Measurements from ENCODE around the gene PRXL2B. TPM values are rescaled to one million over a fixed set of nuclear protein-coding genes. Genes with fewer than 3 reads are reported as not detected.

The PRXL2B gene
- total RNA-seq, 1 experiment from 2014 or later: 40.7 TPM

- Mint-ChIP-seq H3K27ac (no peak overlapping the region), H3K36me3 (ENCODE audit: insufficient read depth in 1 of 3, low read depth in 3 of 3) (peaks cover 8 to 24% (median 13%) of the 10 kb centered on the region in 3 experiments), H3K4me1 (no peaks in the 10 kb centered on the region), H3K27me3 (ENCODE audit: low read depth) (peaks cover 5% of the 10 kb centered on the region; the same call in 1 of the 2 replicates), H3K4me3 (no peak overlapping the region), H3K9me3 (peaks cover 4 to 17% of the 10 kb centered on the region in 2 experiments; a peak in 4 of 5 replicates)
- no peak overlapping the region for H3K14ac ChIP-seq (ENCODE audit: insufficient read depth, low read length)
- no peak overlapping the region for H2AK5ac ChIP-seq (ENCODE audit: insufficient read length, low read length)
- H3K23ac ChIP-seq (ENCODE audit: insufficient read length, low read depth, low read length): no peak overlapping the region
- no peaks in the 10 kb centered on the region for H3K4me1 ChIP-seq (ENCODE audit: insufficient read depth, low read length)
- TF ChIP-seq CTCF (conservative IDR thresholded peaks at IDR 0.05): no peak
- H3K9ac ChIP-seq (ENCODE audit: extremely low read depth, insufficient read length, low read length): no peak overlapping the region
- no peaks in the 10 kb centered on the region for H3K27me3 ChIP-seq (ENCODE audit: insufficient read depth, low read length)
- no peak overlapping the region for H3K27ac ChIP-seq (ENCODE audit: insufficient read length, low read depth, low read length)
- no peak overlapping the region for H4K8ac ChIP-seq (replicated peaks; ENCODE audit: insufficient read length, low read depth, low read length)
- no peak overlapping the region for H2BK15ac ChIP-seq (ENCODE audit: low read depth, low read length)
- H4K20me1 ChIP-seq (ENCODE audit: control insufficient read depth, insufficient read depth, insufficient read length): no peaks in the 10 kb centered on the region
- H2BK12ac ChIP-seq (ENCODE audit: insufficient read length, low read depth, low read length): no peak overlapping the region
- WGBS (ENCODE audit: extremely low coverage, insufficient read length, low lambda C conversion rate): no CpG with 5 or more reads among the region's 26 CpGs
- no peak overlapping the region for H2BK120ac ChIP-seq (ENCODE audit: low read depth, low read length, poor library complexity, severe bottlenecking)
- no peaks in the 10 kb centered on the region for H3K9me3 ChIP-seq (ENCODE audit: control insufficient read depth, low read depth, low read length)
- DNase-seq: no peak
- H2BK20ac ChIP-seq (ENCODE audit: low read depth, low read length, poor library complexity, severe bottlenecking): no peak overlapping the region
- H3K23me2 ChIP-seq (ENCODE audit: insufficient read length, low read depth, low read length, poor library complexity, severe bottlenecking): no peaks in the 10 kb centered on the region
- no peak overlapping the region for H4K5ac ChIP-seq (ENCODE audit: insufficient read length, low read depth, low read length)
- H3K56ac ChIP-seq (ENCODE audit: insufficient read length, low read depth, low read length): no peak overlapping the region
- H3T11ph ChIP-seq (ENCODE audit: low read length): no peak overlapping the region
- H4K91ac ChIP-seq (ENCODE audit: insufficient read length, low read depth, low read length): no peak overlapping the region
- H3K79me1 ChIP-seq (ENCODE audit: insufficient read depth, low read depth, low read length, poor library complexity, severe bottlenecking): no peaks in the 10 kb centered on the region
- H3K18ac ChIP-seq (ENCODE audit: insufficient read length, low read depth, low read length): no peak overlapping the region
- no peak overlapping the region for H2BK5ac ChIP-seq (ENCODE audit: insufficient read length, low read length)
- no peak overlapping the region for H3K4me2 ChIP-seq (ENCODE audit: insufficient read depth, insufficient read length, low read length)
- H3K79me2 ChIP-seq (ENCODE audit: insufficient read depth, low read length): no peaks in the 10 kb centered on the region
- no peak overlapping the region for H2AFZ ChIP-seq (ENCODE audit: low read length)
- H3K4ac ChIP-seq (ENCODE audit: low read depth, low read length): no peak overlapping the region
Observed at GRCh38 chr1:2593251-2593878, 6.8 kb downstream of the PRXL2B start.
